Measurements from ENCODE around the gene AGTRAP.
A peak's percentile ranks its signal among the peaks of the same experiment; 100 is the strongest.

AGTRAP gene

DNA sequence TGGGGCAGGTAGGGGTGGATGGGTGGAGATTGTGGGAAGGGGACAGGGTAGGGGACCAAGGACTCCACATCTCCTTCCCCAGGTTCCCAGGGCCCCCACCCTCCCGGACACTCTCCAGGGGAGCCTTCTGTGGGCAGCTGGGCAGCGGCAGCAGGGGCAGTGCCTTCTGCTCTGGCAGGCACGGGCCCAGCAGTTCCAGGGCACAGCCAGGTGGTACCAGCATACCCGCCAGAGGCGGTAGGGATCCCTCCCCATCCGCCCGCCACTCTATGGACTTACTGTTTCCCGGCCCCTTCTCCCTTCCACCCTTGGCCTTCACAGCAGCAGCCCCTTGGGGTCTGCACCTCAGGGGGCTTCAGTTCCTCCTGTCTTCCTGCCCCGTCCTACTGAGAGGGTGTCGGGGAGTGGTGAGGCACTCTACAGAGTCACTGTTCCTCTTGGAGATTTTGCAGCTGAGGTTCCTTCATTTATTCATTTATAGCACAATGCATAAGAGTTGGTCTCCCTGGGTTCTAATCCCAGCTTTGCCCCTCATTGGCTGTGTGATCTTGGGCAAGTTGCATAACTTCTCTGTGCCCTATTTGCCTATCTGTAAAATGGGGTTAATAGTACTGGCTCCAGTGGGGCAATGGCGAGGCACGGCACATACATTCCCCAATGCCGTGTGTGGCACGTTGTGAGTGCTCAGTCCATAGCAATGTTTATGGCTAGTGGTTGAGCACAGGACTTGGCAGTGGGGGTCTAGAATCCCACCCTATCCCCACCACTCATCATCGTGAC is 43.1 kb downstream of the AGTRAP start:
- POLR2A ChIA-PET, result no interaction called here
- no peaks in the 10 kb centered on the region for H3K36me3 ChIP-seq (ENCODE audit: control insufficient read depth in 2 of 2, insufficient read depth in 1 of 2, low read length in 2 of 2)
- no peak overlapping the region for H3K4me3 ChIP-seq (ENCODE audit: low read depth, low read length)
- H3K9me3 ChIP-seq (ENCODE audit: control insufficient read depth, insufficient read depth, low read depth, low read length), result no peaks in the 10 kb centered on the region
- no peak overlapping the region for H3K27ac ChIP-seq (ENCODE audit: extremely low read depth, low read depth, low read length)
- CTCF ChIA-PET, result no interaction called here
- no peaks in the 10 kb centered on the region for H3K4me1 ChIP-seq (ENCODE audit: control insufficient read depth, insufficient read depth, low read length)
- TF ChIP-seq, protein P1, sequence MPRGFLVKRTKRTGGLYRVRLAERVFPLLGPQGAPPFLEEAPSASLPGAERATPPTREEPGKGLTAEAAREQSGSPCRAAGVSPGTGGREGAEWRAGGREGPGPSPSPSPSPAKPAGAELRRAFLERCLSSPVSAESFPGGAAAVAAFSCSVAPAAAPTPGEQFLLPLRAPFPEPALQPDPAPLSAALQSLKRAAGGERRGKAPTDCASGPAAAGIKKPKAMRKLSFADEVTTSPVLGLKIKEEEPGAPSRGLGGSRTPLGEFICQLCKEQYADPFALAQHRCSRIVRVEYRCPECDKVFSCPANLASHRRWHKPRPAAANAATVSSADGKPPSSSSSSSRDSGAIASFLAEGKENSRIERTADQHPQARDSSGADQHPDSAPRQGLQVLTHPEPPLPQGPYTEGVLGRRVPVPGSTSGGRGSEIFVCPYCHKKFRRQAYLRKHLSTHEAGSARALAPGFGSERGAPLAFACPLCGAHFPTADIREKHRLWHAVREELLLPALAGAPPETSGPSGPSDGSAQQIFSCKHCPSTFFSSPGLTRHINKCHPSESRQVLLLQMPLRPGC (tag by site-specific recombination; IDR thresholded peaks at IDR 0.05), result no peak
- TF ChIP-seq YY2 (tag by site-specific recombination; IDR thresholded peaks at IDR 0.05) (no peak), SETDB1 (IDR thresholded peaks at IDR 0.05; ENCODE audit: insufficient read length, low read length) (no peak), ZNF768 (tag by site-specific recombination; IDR thresholded peaks at IDR 0.05) (peak; percentile 75; the same call in 1 of the 2 replicates), MEIS1 (CRISPR knock-in tag; IDR thresholded peaks at IDR 0.05; ENCODE audit: borderline replicate concordance) (no peak), ZBTB11 (tag by site-specific recombination; conservative IDR thresholded peaks at IDR 0.05; ENCODE audit: low read depth) (no peak), REPIN1 (tag by site-specific recombination; IDR thresholded peaks at IDR 0.05; ENCODE audit: low read depth) (no peak)

- Histone ChIP-seq H3K36me3 (ENCODE audit: control insufficient read depth in 2 of 2, insufficient read depth in 1 of 2, low read length in 2 of 2) (no peaks in the 10 kb centered on the region), H3K4me1 (ENCODE audit: control insufficient read depth, insufficient read depth, low read length) (no peaks in the 10 kb centered on the region), H3K27ac (ENCODE audit: extremely low read depth, low read depth, low read length) (no peak overlapping the region), H3K9me3 (ENCODE audit: control insufficient read depth, insufficient read depth, low read depth, low read length) (no peaks in the 10 kb centered on the region), H3K4me3 (ENCODE audit: low read depth, low read length) (no peak overlapping the region)
- ChIA-PET CTCF (no interaction called here), POLR2A (no interaction called here)
- TF ChIP-seq ZNF626 (tag by site-specific recombination; IDR thresholded peaks at IDR 0.05), result no peak
- TF ChIP-seq, protein P2, sequence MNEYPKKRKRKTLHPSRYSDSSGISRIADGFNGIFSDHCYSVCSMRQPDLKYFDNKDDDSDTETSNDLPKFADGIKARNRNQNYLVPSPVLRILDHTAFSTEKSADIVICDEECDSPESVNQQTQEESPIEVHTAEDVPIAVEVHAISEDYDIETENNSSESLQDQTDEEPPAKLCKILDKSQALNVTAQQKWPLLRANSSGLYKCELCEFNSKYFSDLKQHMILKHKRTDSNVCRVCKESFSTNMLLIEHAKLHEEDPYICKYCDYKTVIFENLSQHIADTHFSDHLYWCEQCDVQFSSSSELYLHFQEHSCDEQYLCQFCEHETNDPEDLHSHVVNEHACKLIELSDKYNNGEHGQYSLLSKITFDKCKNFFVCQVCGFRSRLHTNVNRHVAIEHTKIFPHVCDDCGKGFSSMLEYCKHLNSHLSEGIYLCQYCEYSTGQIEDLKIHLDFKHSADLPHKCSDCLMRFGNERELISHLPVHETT (tag by site-specific recombination; IDR thresholded peaks at IDR 0.05), result no peak
- TF ChIP-seq ZNF48 (tag by site-specific recombination; IDR thresholded peaks at IDR 0.05), result no peak
- no peak for TF ChIP-seq ZNF214 (tag by site-specific recombination; IDR thresholded peaks at IDR 0.05; ENCODE audit: borderline replicate concordance)
- peak; percentile 45; the same call in 1 of the 2 replicates for TF ChIP-seq RBAK (tag by site-specific recombination; IDR thresholded peaks at IDR 0.05)
- TF ChIP-seq ZNF350 (tag by site-specific recombination; IDR thresholded peaks at IDR 0.05), result no peak
- no peak for TF ChIP-seq ZNF548 (tag by site-specific recombination; IDR thresholded peaks at IDR 0.05)
- TF ChIP-seq ZNF324 (tag by site-specific recombination; IDR thresholded peaks at IDR 0.05), result no peak
- TF ChIP-seq ZNF24 (tag by site-specific recombination; IDR thresholded peaks at IDR 0.05), result no peak
- no peak for TF ChIP-seq ZNF843 (tag by site-specific recombination; IDR thresholded peaks at IDR 0.05)
- TF ChIP-seq, protein P3, sequence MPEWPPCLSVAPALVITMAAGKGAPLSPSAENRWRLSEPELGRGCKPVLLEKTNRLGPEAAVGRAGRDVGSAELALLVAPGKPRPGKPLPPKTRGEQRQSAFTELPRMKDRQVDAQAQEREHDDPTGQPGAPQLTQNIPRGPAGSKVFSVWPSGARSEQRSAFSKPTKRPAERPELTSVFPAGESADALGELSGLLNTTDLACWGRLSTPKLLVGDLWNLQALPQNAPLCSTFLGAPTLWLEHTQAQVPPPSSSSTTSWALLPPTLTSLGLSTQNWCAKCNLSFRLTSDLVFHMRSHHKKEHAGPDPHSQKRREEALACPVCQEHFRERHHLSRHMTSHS (tag by site-specific recombination; IDR thresholded peaks at IDR 0.05), result no peak
- TF ChIP-seq HIC1 (tag by site-specific recombination; IDR thresholded peaks at IDR 0.05), result peak; percentile 54; the same call in 1 of the 2 replicates
- TF ChIP-seq, protein P4, sequence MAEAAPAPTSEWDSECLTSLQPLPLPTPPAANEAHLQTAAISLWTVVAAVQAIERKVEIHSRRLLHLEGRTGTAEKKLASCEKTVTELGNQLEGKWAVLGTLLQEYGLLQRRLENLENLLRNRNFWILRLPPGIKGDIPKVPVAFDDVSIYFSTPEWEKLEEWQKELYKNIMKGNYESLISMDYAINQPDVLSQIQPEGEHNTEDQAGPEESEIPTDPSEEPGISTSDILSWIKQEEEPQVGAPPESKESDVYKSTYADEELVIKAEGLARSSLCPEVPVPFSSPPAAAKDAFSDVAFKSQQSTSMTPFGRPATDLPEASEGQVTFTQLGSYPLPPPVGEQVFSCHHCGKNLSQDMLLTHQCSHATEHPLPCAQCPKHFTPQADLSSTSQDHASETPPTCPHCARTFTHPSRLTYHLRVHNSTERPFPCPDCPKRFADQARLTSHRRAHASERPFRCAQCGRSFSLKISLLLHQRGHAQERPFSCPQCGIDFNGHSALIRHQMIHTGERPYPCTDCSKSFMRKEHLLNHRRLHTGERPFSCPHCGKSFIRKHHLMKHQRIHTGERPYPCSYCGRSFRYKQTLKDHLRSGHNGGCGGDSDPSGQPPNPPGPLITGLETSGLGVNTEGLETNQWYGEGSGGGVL (tag by site-specific recombination; IDR thresholded peaks at IDR 0.05), result no peak
These were observed 43.9 kb downstream of the AGTRAP start for GRCh38 chr1:11779715-11780379.
